ENCODE results near the gene RAB37.

RAB37 gene

DNA sequence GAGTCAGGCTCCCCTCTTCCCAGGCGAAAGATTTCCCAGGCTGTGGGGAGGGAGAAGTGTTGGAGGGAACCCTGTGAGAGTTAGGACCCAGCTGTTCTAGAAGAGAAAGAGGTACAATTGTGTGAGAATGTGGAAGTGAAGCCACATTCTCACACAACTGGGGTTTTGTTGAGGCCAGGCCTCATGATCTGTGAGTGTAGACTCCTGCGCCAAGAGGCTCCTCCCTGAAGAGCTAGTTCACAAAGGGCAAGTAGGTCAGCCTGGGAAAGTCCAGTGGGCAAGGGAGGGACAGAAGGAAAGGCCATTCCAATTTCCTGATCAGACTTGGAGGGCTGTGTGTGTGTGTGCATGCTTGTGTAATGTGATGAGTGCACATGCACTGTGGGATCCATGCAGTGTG lies 39.5 kb upstream of the RAB37 start:
- no peak overlapping the region for H3K4me3 ChIP-seq (replicated peaks in 1 of 2; ENCODE audit: low read depth in 2 of 2, low read length in 2 of 2)
- DNase-seq (ENCODE audit: low read depth in 2 of 2), result no peak
- no peak for TF ChIP-seq CTCF (IDR thresholded peaks at IDR 0.05; ENCODE audit: low read depth, low read length)

GRCh38 chr17:74698069-74698468 lies 39.0 kb upstream of the RAB37 start:
- TF ChIP-seq CTCF (IDR thresholded peaks at IDR 0.05; ENCODE audit: low read depth, low read length), result no peak
- DNase-seq (ENCODE audit: low read depth in 2 of 2), result no peak
- no peak overlapping the region for H3K4me3 ChIP-seq (replicated peaks in 1 of 2; ENCODE audit: low read depth in 2 of 2, low read length in 2 of 2)

DNA sequence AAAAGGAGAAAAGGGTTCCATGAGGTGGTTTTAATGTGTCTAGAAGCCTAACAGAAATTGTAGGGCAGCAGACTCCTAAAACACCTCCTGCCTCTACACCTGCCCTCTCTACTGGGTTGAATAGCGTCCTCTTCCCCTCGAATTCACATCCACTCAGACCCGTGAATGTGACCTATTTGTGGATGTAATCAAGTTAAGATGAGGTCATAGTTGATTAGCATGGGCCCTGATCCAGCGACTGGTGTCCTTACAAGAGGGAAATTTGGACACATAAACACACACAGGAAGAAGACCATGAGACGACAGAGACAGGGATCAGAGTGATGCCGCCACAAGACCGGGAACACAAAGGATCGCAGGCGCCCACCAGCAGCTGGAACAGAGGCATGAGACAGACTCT lies 37.8 kb upstream of the RAB37 start:
- no peak for TF ChIP-seq CTCF (IDR thresholded peaks at IDR 0.05; ENCODE audit: low read depth, low read length)
- DNase-seq (ENCODE audit: low read depth in 2 of 2), result no peak
- H3K4me3 ChIP-seq (replicated peaks in 1 of 2; ENCODE audit: low read depth in 2 of 2, low read length in 2 of 2), result no peak overlapping the region

DNA sequence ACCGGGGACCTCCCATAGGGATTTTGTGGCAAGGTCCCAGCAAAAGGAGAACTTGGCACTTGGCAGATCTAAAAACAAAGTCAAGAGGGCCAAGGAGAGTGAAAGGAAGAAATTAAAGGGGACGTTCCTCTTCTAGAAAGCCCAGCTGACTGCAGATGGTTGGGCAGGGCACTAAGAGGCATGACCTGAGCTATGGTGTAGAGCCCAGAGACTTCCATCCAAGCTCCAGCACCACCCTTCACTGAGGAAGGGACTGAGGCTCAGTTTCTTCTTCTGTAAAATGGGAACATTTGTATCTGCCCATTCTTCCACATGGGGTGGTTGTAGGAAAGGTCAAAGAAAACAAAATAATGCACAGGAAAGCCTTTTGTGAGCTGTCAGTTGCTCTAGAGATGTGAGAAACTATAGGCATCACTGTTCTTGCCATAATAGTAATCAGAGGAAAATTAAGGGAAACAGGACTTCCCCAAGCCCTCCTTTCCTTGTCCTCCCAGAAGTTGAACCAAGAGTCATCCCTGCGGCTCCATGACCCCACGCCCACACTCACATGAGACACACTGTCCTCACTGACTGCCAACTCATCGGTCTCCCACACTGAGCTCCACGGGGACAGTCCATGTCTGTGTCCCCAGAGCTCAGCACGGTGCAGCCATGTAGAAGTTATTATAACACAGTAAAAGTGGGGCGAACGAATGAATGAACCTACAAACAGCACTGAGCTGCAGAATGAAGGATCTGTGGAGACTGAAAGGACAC lies 34.8 kb upstream of the RAB37 start:
- TF ChIP-seq CTCF (IDR thresholded peaks at IDR 0.05; ENCODE audit: low read depth, low read length), result no peak
- no peak overlapping the region for H3K4me3 ChIP-seq (replicated peaks in 1 of 2; ENCODE audit: low read depth in 2 of 2, low read length in 2 of 2)
- no peak for DNase-seq (ENCODE audit: low read depth in 2 of 2)

DNA sequence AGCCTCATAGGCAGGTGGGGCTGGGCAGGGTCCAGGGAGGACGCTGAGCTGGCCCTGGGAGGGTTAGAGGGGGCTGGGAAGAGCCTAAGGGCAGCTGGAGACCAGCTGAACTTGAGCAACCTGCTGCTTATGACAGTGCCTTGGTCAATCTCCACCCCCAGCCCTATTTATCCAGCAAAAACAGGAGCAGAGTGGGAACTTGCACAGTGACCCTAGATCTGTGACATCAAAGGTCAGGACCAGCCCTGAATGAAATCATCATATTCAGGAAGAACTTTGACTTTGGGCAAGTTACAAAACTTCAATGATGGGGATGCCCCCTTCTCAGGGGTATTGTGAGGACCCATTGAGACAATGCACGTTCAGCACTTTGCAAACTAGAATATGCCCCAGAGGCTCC lies 33.7 kb upstream of the RAB37 start:
- TF ChIP-seq CTCF (IDR thresholded peaks at IDR 0.05; ENCODE audit: low read depth, low read length), result no peak
- no peak for DNase-seq (ENCODE audit: low read depth in 2 of 2)
- no peak overlapping the region for H3K4me3 ChIP-seq (replicated peaks in 1 of 2; ENCODE audit: low read depth in 2 of 2, low read length in 2 of 2)

- DNase-seq (ENCODE audit: low read depth in 2 of 2), result no peak
- TF ChIP-seq CTCF (IDR thresholded peaks at IDR 0.05; ENCODE audit: low read depth, low read length), result no peak
- no peak overlapping the region for H3K4me3 ChIP-seq (replicated peaks in 1 of 2; ENCODE audit: low read depth in 2 of 2, low read length in 2 of 2)
Observed at GRCh38 chr17:74704544-74704943, 32.5 kb upstream of the RAB37 start.
